Upper lobe of left lung (tissue), 4 donors: ENCODE results near the gene CAMK1G.

ENCODE experiments used
- CTCF ChIP-seq, 6 experiments: fragments of 450-650 bp in 4 of 6; fragments of 200-600 bp in 2 of 6; sonication (generic) in 2 of 6; IDR thresholded peaks; one replicate each; pipeline ENCODE4 v1.5.1; 2016 to 2019; ENCODE audit warnings: antibody characterized with exemption in 6 of 6
- POLR2A ChIP-seq, 4 donors: fragments of 450-650 bp; IDR thresholded peaks; one replicate each; pipeline ENCODE4 v1.5.1; 2016 to 2017; ENCODE audit warnings: antibody characterized with exemption in 4 of 4, mild to moderate bottlenecking in 2 of 4

- TF ChIP-seq CTCF (IDR thresholded peaks at IDR 0.05), result no peak
- no peak for TF ChIP-seq POLR2A (IDR thresholded peaks at IDR 0.05)
Observed at GRCh38 chr1:209589863-209590262, 6.3 kb downstream of the CAMK1G start.
